Adrenal gland (tissue), 5 donors: Measurements from ENCODE around the gene ANTXR1.

Source experiments
- CTCF ChIP-seq, 6 experiments: fragments of 450-650 bp in 4 of 6; fragments of 200-600 bp in 2 of 6; sonication (generic) in 1 of 6; IDR thresholded peaks; 1 replicate in 5 of 6; 2 replicates in 1 of 6; pipeline versions ENCODE4 v1.5.1 to v1.8.0; 2016 to 2021; ENCODE audit warnings: antibody characterized with exemption in 6 of 6, mild to moderate bottlenecking in 2 of 6, moderate library complexity in 1 of 6
- POLR2A ChIP-seq, 2 donors: fragments of 450-650 bp; IDR thresholded peaks; one replicate each; pipeline ENCODE4 v1.6.1; 2017; ENCODE audit warnings: antibody characterized with exemption in 2 of 2, mild to moderate bottlenecking in 2 of 2, moderate library complexity in 1 of 2
- donor health status: DM: no; HTN: no; CAD: no.

- TF ChIP-seq CTCF (IDR thresholded peaks at IDR 0.05) (no peak), POLR2A (IDR thresholded peaks at IDR 0.05) (no peak)
Observed at GRCh38 chr2:69151931-69152330, 139.0 kb downstream of the ANTXR1 start.
